AG10803 (cell line): Measurements from ENCODE around the gene PRPF40B.

ENCODE experiments used
- DNase-seq: peaks from one replicate; pipeline ENCODE4 v3.0.0; 2010; ENCODE audit warnings: low read depth
- H3K4me3 ChIP-seq: 2 replicates; pipeline ENCODE4 v1.5.1; 2011; ENCODE audit warnings: mild to moderate bottlenecking, low read length, control low read depth
- CTCF ChIP-seq: conservative IDR thresholded peaks from 2 replicates; pipeline ENCODE4 v1.5.1; 2011; ENCODE audit warnings: mild to moderate bottlenecking, low read length, control low read depth, inconsistent platforms

PRPF40B gene

GRCh38 chr12:49624921-49625577, 1.7 kb downstream of the PRPF40B start:
- no peak for TF ChIP-seq CTCF
- H3K4me3 ChIP-seq: no peak overlapping the region
- peak; percentile 45 for DNase-seq

- no peak; the same call in 1 of the 2 replicates for TF ChIP-seq CTCF
- DNase-seq: no peak
- H3K4me3 ChIP-seq: no peak overlapping the region
Observed at GRCh38 chr12:49626169-49626835, 2.9 kb downstream of the PRPF40B start.

- TF ChIP-seq CTCF: no peak
- DNase-seq: no peak
- H3K4me3 ChIP-seq: no peak overlapping the region
Observed at GRCh38 chr12:49626836-49627235, 3.5 kb downstream of the PRPF40B start.

- no peak for TF ChIP-seq CTCF
- peak; percentile 45 for DNase-seq
Observed at GRCh38 chr12:49627752-49628360, 4.5 kb downstream of the PRPF40B start.

GRCh38 chr12:49631336-49631907, 8.1 kb downstream of the PRPF40B start:
- DNase-seq: no peak
- H3K4me3 ChIP-seq: no peak overlapping the region
- TF ChIP-seq CTCF: no peak

More at GRCh38 chr12:49627752-49628360, 4.5 kb downstream of the PRPF40B start:
- no peak overlapping the region for H3K4me3 ChIP-seq

GRCh38 chr12:49632401-49632800, 9.0 kb downstream of the PRPF40B start:
- DNase-seq: no peak
- H3K4me3 ChIP-seq: no peak overlapping the region
- TF ChIP-seq CTCF: no peak
